Transverse colon (tissue), 4 donors: Measurements from ENCODE around the gene PAK6.

ENCODE experiments used
- POLR2AphosphoS5 ChIP-seq, 3 donors: sonication (generic); formaldehyde crosslinking; IDR thresholded peaks; one replicate each; pipeline ENCODE4 v1.6.1; 2016; ENCODE audit warnings: antibody characterized with exemption in 3 of 3
- TF ChIP-seq, protein P1 (sequence below), 5 experiments: fragments of 200-600 bp in 3 of 5; fragments of 450-650 bp in 2 of 5; sonication (generic) in 3 of 5; IDR thresholded peaks; 1 replicate in 2 of 5; 2 replicates in 3 of 5; pipeline ENCODE4 v1.5.1; 2016 to 2017; ENCODE audit warnings: antibody characterized with exemption in 5 of 5, inconsistent platforms in 3 of 5, mild to moderate bottlenecking in 2 of 5, moderate library complexity in 1 of 5

DNA sequence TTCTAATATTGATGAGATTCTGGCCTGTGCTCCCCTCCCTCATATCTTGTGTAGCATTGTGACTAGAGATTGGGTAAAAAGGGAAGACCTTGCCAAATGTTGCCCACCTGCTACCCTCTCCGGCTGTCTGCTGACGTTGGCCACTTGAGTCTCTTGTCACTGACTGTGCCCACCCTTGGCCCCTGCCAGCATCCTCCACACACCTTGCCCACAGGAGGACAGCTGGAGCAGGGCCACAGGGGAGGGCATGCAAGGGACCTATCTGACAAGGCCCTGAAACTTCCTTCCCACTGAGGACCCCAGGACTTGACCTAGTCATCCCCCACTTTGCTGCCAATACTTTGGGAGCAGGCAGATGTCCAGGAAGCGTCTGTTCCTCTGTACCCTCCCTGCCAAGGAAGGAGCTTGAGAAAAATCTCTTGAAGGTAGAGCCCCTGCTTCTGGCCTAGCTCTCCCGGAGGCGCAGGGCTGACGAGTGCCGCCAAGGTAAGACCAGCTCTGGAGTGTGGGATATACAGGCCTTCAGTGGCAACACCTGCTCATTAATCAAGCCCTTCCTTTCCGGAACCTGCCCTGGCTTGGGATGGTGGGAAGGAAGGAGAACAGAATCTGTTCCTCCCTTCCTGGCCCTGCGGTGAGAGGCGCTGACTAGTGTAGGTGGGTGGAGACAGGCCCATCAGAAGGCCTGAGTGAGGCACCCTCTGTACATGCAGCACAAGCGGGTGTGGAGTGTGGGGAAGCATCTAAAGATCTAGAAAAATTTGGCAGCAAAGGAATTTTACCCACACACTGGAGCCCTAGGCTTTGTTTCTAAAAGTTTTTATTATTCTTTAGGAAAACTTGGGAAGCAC lies 4.9 kb upstream of the PAK6 start:
- TF ChIP-seq, protein P1, sequence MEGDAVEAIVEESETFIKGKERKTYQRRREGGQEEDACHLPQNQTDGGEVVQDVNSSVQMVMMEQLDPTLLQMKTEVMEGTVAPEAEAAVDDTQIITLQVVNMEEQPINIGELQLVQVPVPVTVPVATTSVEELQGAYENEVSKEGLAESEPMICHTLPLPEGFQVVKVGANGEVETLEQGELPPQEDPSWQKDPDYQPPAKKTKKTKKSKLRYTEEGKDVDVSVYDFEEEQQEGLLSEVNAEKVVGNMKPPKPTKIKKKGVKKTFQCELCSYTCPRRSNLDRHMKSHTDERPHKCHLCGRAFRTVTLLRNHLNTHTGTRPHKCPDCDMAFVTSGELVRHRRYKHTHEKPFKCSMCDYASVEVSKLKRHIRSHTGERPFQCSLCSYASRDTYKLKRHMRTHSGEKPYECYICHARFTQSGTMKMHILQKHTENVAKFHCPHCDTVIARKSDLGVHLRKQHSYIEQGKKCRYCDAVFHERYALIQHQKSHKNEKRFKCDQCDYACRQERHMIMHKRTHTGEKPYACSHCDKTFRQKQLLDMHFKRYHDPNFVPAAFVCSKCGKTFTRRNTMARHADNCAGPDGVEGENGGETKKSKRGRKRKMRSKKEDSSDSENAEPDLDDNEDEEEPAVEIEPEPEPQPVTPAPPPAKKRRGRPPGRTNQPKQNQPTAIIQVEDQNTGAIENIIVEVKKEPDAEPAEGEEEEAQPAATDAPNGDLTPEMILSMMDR (IDR thresholded peaks at IDR 0.05) = no peak
- TF ChIP-seq POLR2AphosphoS5 (IDR thresholded peaks at IDR 0.05) = no peak
